ENCODE results near the gene FAM222A.

The FAM222A gene

GRCh38 chr12:109816870-109817269, 103.2 kb downstream of the FAM222A start:
- TF ChIP-seq CTCF (IDR thresholded peaks at IDR 0.05; ENCODE audit: low read depth, low read length, missing control alignments): no peak
- no peak for DNase-seq (ENCODE audit: low read depth)
- in situ Hi-C loops (cut with HindIII; ENCODE audit: low sequenced_read_pairs): no loop called here
- no peak overlapping the region for H3K4me3 ChIP-seq (ENCODE audit: low read depth, low read length)

- TF ChIP-seq CTCF (IDR thresholded peaks at IDR 0.05; ENCODE audit: low read depth, low read length, missing control alignments): no peak
- DNase-seq (ENCODE audit: low read depth): no peak
- H3K4me3 ChIP-seq (ENCODE audit: low read depth, low read length): no peak overlapping the region
- in situ Hi-C loops (cut with HindIII; ENCODE audit: low sequenced_read_pairs): no loop called here
Observed at GRCh38 chr12:109817627-109818231, 104.1 kb downstream of the FAM222A start.

- no peak overlapping the region for H3K4me3 ChIP-seq (ENCODE audit: low read depth, low read length)
- DNase-seq (ENCODE audit: low read depth): no peak
- in situ Hi-C loops (cut with HindIII; ENCODE audit: low sequenced_read_pairs): no loop called here
- TF ChIP-seq CTCF (IDR thresholded peaks at IDR 0.05; ENCODE audit: low read depth, low read length, missing control alignments): no peak
Observed at GRCh38 chr12:109818253-109818652, 104.6 kb downstream of the FAM222A start.

GRCh38 chr12:109818905-109819500, 105.4 kb downstream of the FAM222A start:
- in situ Hi-C loops (cut with HindIII; ENCODE audit: low sequenced_read_pairs): no loop called here
- H3K4me3 ChIP-seq (ENCODE audit: low read depth, low read length): no peak overlapping the region
- DNase-seq (ENCODE audit: low read depth): no peak
- TF ChIP-seq CTCF (IDR thresholded peaks at IDR 0.05; ENCODE audit: low read depth, low read length, missing control alignments): no peak
